ENCODE measurements around the gene CYP46A1.

The CYP46A1 gene

DNA sequence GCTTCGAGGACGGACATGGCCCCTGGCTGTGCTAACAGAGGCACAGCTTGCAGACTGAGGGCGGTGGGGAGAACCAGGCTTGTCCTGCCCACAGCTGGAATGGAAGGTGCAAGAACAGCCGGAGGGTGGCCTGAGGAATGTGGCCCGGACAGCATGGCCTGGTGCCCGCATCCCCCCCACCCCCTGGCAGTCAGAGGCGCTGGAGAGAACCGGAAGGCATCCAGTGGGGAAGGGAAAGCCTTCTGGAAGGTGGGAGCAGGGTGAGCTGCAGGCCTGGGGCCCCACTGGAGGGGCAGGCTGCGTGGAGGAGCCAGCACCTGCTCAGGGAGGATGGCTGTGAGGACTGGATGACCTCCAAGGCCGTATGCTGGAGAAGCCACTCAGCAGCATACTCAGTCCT lies 8.1 kb upstream of the CYP46A1 start:
- H3K9me3 ChIP-seq (ENCODE audit: insufficient read depth, low read depth, low read length) = peaks cover 15% of the 10 kb centered on the region
- no peak overlapping the region for H3K9ac ChIP-seq (ENCODE audit: low read depth, low read length)
- H3K4me3 ChIP-seq (ENCODE audit: low read length) = no peak overlapping the region
- 82% methylated on average over 10 of the region's 10 CpGs for WGBS
- no peaks in the 10 kb centered on the region for H3K27me3 ChIP-seq (ENCODE audit: insufficient read depth, low read length)
- H3K36me3 ChIP-seq (ENCODE audit: insufficient read depth, low read length) = no peaks in the 10 kb centered on the region
- H3K4me1 ChIP-seq (ENCODE audit: insufficient read depth, low read length) = peaks cover 22% of the 10 kb centered on the region
- no peak overlapping the region for H3K27ac ChIP-seq (ENCODE audit: low read depth, low read length)

DNA sequence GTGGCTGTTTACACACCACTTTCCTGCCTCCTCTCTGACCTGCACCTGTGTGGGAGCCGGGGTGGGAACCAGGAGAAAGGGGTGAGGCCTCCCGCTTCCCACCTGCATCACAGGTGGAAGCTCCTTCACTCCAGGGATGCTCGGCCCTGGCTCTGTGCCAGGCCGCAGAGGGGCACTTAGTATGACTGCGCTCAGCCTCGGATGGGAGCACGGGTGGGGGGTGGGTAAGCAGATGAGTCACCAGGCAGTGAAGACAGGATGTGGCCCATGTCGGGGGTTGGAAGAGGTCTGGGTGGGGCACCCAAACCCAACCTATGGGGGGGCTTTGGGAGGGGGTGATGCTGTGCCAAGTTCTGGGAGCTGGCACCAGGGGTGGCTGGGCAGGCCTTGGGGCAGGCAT lies 7.4 kb upstream of the CYP46A1 start:
- H3K4me1 ChIP-seq (ENCODE audit: insufficient read depth, low read length) = peaks cover 14% of the 10 kb centered on the region
- WGBS = 87% methylated on average over 8 of the region's 8 CpGs
- no peaks in the 10 kb centered on the region for H3K36me3 ChIP-seq (ENCODE audit: insufficient read depth, low read length)
- peaks cover 15% of the 10 kb centered on the region for H3K9me3 ChIP-seq (ENCODE audit: insufficient read depth, low read depth, low read length)
- no peaks in the 10 kb centered on the region for H3K27me3 ChIP-seq (ENCODE audit: insufficient read depth, low read length)
- H3K4me3 ChIP-seq (ENCODE audit: low read length) = no peak overlapping the region
- H3K27ac ChIP-seq (ENCODE audit: low read depth, low read length) = no peak overlapping the region
- no peak overlapping the region for H3K9ac ChIP-seq (ENCODE audit: low read depth, low read length)

DNA sequence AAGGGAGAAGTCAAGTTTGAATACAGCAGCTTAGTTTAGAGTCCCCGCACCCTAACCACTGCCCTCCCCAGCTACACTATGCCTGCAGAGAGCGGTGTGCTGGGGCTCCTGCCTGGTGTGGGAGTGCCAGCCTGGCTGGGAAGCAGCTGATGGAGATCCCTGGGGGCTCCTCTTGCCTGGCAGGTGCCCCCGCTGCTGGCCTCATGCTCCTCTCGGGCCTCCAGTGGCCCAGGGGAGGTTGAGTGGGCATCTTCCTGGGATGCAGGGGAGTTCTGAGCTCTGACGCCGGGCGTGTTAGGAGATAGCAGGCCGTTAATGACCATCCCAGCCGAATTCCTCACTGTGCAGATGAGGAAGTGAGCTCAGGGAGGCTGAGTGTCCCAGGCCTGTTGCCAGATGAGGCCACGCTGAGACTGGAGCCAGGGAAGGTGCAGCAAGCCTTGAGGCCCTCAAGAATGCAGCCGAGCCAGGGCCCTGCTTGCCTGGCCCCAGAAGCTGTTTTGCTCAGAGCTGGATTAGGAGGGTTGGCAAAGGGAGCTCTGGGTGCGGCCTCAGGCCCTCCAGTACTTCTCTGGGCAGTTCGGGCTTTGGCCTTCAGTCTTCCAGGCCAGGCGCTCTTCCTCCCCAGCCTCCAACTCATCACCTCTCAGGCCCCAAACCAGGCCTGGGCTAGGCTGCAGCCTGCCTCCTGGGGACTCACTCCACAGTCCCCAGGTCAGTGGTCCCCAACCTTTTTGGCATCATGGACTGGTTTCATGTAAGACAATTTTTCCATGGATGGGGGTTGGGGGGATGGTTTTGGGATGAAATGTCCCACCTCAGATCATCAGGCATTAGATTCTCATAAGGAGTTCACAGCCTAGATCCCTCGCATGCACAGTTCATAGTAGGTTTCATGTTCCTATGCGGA lies 6.6 kb upstream of the CYP46A1 start:
- H3K27ac ChIP-seq (ENCODE audit: low read depth, low read length) = no peak overlapping the region
- no peaks in the 10 kb centered on the region for H3K36me3 ChIP-seq (ENCODE audit: insufficient read depth, low read length)
- no peak overlapping the region for H3K9ac ChIP-seq (ENCODE audit: low read depth, low read length)
- WGBS = 95% methylated on average over 16 of the region's 16 CpGs
- no peaks in the 10 kb centered on the region for H3K27me3 ChIP-seq (ENCODE audit: insufficient read depth, low read length)
- H3K9me3 ChIP-seq (ENCODE audit: insufficient read depth, low read depth, low read length) = peaks cover 15% of the 10 kb centered on the region
- H3K4me3 ChIP-seq (ENCODE audit: low read length) = no peak overlapping the region
- peaks cover 6% of the 10 kb centered on the region; the same call in 1 of the 2 replicates for H3K4me1 ChIP-seq (ENCODE audit: insufficient read depth, low read length)

DNA sequence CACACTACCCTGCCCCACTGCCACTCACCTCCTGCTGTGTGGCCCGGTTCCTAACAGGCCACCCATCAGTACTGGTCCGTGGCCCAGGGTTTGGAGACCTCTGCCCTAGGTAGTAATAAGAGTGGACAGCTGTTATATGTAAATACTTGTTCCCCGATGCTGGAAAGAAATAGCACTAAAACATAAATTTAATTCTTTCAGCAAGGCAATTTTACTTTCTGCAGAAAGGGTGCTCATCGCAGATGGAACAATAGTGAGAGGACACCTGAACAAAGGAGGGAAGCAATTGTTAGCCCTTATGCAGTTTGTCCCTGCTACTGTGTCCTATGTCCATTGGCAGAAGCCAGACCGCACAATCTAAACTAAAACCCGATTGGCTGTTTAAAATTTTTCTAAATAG lies 5.9 kb upstream of the CYP46A1 start:
- no peak overlapping the region for H3K4me3 ChIP-seq (ENCODE audit: low read length)
- peaks cover 15% of the 10 kb centered on the region for H3K9me3 ChIP-seq (ENCODE audit: insufficient read depth, low read depth, low read length)
- no peak overlapping the region for H3K9ac ChIP-seq (ENCODE audit: low read depth, low read length)
- no peaks in the 10 kb centered on the region for H3K27me3 ChIP-seq (ENCODE audit: insufficient read depth, low read length)
- no peaks in the 10 kb centered on the region for H3K36me3 ChIP-seq (ENCODE audit: insufficient read depth, low read length)
- H3K4me1 ChIP-seq (ENCODE audit: insufficient read depth, low read length) = no peaks in the 10 kb centered on the region
- 90% methylated on average over 5 of the region's 6 CpGs for WGBS
- H3K27ac ChIP-seq (ENCODE audit: low read depth, low read length) = no peak overlapping the region

DNA sequence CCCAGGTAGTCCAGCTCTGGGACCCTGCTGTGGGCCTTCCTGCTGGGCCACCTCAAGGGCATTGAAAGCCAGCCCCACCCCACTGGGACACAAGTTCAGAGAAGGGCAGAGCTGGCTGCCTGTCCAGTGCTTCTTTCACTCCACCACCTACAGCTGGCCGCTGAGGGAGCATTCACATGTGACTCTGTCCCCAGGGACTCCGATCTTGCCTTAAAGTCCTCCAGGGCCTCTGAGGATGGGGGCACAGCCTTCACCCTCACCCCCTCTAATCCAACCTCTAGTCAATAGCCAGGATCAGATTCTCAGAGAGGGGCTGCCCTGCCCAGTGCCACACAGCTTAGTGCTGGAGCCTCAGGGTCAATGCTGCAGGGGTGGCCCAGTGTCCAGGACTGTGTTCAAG lies 5.0 kb upstream of the CYP46A1 start:
- Histone ChIP-seq H3K27me3 (ENCODE audit: insufficient read depth, low read length) (no peaks in the 10 kb centered on the region), H3K36me3 (ENCODE audit: insufficient read depth, low read length) (no peaks in the 10 kb centered on the region), H3K9ac (ENCODE audit: low read depth, low read length) (no peak overlapping the region), H3K4me3 (ENCODE audit: low read length) (no peak overlapping the region), H3K27ac (ENCODE audit: low read depth, low read length) (no peak overlapping the region), H3K9me3 (ENCODE audit: insufficient read depth, low read depth, low read length) (peaks cover 15% of the 10 kb centered on the region), H3K4me1 (ENCODE audit: insufficient read depth, low read length) (no peaks in the 10 kb centered on the region)
- whole genome bisulfite sequencing = 88% methylated on average over 2 of the region's 2 CpGs

DNA sequence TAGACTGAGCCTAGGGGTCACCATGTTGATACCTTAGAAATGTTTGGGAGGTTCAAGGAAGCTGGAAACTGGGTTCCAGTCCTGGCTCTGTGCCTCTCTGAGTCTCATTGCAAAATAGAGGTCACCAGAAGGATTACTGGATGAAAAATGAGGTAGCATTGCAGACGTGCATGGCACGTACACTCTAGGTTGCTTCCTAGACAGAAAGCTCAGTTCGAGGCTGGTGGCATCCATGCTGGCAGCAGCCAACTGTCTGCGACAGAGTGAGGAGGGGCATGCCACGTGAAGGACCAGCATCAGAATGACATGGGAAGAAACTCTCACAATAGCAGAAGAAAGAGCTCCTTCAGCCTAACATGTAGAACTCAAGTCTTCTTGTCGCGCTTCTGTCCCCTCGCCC lies 4.6 kb upstream of the CYP46A1 start:
- H3K27me3 ChIP-seq (ENCODE audit: insufficient read depth, low read length) = no peaks in the 10 kb centered on the region
- no peaks in the 10 kb centered on the region for H3K36me3 ChIP-seq (ENCODE audit: insufficient read depth, low read length)
- WGBS = 94% methylated on average over 8 of the region's 8 CpGs
- peaks cover 15% of the 10 kb centered on the region for H3K9me3 ChIP-seq (ENCODE audit: insufficient read depth, low read depth, low read length)
- H3K9ac ChIP-seq (ENCODE audit: low read depth, low read length) = no peak overlapping the region
- no peak overlapping the region for H3K27ac ChIP-seq (ENCODE audit: low read depth, low read length)
- no peak overlapping the region for H3K4me3 ChIP-seq (ENCODE audit: low read length)
- H3K4me1 ChIP-seq (ENCODE audit: insufficient read depth, low read length) = no peaks in the 10 kb centered on the region

DNA sequence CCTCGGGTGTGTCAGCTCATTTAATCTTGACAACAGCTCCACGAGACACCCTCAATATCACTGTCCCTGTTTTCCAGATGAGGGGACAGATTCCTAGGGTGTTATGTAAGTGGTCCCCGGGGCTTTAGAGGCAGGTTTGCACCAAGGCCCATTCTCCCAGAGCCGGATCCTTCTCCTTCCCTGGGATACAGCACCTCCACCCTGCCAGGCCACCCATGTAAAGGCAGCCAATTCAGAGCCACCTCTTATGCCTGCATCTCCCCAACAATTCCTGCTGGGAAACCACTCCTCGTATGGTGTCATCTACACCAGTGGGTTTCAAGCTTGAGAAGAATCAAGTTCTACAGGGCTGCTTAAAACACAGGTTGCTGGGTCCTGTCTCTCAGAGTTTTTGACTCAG lies 4.1 kb upstream of the CYP46A1 start:
- Histone ChIP-seq H3K9ac (ENCODE audit: low read depth, low read length) (no peak overlapping the region), H3K4me3 (ENCODE audit: low read length) (no peak overlapping the region), H3K9me3 (ENCODE audit: insufficient read depth, low read depth, low read length) (peaks cover 15% of the 10 kb centered on the region), H3K27me3 (ENCODE audit: insufficient read depth, low read length) (no peaks in the 10 kb centered on the region), H3K36me3 (ENCODE audit: insufficient read depth, low read length) (no peaks in the 10 kb centered on the region), H3K4me1 (ENCODE audit: insufficient read depth, low read length) (no peaks in the 10 kb centered on the region), H3K27ac (ENCODE audit: low read depth, low read length) (no peak overlapping the region)
- 94% methylated on average over 5 of the region's 5 CpGs for WGBS

DNA sequence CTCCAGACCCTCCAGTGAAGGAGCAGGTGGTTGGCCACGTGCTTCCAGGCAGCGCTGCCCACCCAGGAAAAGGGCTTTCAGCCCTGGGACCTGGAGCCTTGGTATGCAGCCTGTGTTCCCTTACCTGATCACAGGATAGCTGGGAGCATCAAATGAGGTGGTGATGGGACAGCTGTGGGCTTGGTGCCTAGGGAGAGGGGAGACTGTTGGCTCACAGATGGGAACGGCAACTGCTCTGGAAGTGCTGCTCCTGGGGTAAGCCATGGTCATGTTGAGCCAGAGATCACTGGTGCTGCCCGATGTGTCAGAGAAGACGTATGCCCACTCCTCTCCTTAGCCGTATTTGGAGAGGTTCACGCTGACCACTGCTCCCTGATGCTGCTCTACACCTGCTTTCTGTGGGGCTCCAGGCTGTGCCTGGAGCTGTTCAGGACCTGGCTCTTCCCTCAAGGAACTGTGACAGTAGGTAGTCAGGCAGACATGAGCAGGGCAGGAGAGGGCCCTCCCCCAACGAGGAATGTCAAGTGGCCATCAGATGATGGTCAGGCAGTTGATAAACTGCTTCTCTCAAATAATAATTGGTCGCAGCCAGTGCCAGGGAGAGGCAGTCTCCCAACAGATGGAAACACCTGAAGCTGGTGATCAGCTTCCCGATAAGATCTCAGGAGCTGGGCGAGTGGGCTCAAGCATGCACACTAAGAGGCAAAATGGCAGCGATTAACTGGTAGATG lies 2.8 kb upstream of the CYP46A1 start:
- no peak overlapping the region for H3K27ac ChIP-seq (ENCODE audit: low read depth, low read length)
- no peak overlapping the region for H3K9ac ChIP-seq (ENCODE audit: low read depth, low read length)
- peaks cover 15% of the 10 kb centered on the region for H3K9me3 ChIP-seq (ENCODE audit: insufficient read depth, low read depth, low read length)
- no peaks in the 10 kb centered on the region for H3K4me1 ChIP-seq (ENCODE audit: insufficient read depth, low read length)
- 93% methylated on average over 12 of the region's 12 CpGs for WGBS
- H3K27me3 ChIP-seq (ENCODE audit: insufficient read depth, low read length) = no peaks in the 10 kb centered on the region; the same call in 1 of the 2 replicates
- no peaks in the 10 kb centered on the region for H3K36me3 ChIP-seq (ENCODE audit: insufficient read depth, low read length)
- H3K4me3 ChIP-seq (ENCODE audit: low read length) = no peak overlapping the region

DNA sequence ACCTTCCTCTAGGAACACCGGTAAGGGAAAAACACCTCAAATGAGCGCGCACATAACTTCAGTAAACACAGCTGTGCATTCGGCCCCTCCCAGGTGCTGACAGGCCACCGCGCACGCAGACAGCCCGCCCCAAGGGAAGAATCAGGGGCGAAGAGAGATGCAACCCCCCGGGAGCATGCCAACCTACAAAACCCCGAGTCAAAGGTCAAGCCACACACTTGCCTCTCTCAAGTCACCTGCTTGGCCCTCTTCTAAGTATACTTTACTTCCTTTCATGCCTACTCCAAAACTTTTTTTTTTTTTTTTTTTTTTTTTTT lies 2.3 kb upstream of the CYP46A1 start:
- WGBS = 95% methylated on average over 11 of the region's 11 CpGs
- H3K27me3 ChIP-seq (ENCODE audit: insufficient read depth, low read length) = no peaks in the 10 kb centered on the region; the same call in 1 of the 2 replicates
- H3K27ac ChIP-seq (ENCODE audit: low read depth, low read length) = no peak overlapping the region
- peaks cover 15% of the 10 kb centered on the region for H3K9me3 ChIP-seq (ENCODE audit: insufficient read depth, low read depth, low read length)
- H3K4me1 ChIP-seq (ENCODE audit: insufficient read depth, low read length) = no peaks in the 10 kb centered on the region
- H3K36me3 ChIP-seq (ENCODE audit: insufficient read depth, low read length) = no peaks in the 10 kb centered on the region
- H3K4me3 ChIP-seq (ENCODE audit: low read length) = no peak overlapping the region
- no peak overlapping the region for H3K9ac ChIP-seq (ENCODE audit: low read depth, low read length)

DNA sequence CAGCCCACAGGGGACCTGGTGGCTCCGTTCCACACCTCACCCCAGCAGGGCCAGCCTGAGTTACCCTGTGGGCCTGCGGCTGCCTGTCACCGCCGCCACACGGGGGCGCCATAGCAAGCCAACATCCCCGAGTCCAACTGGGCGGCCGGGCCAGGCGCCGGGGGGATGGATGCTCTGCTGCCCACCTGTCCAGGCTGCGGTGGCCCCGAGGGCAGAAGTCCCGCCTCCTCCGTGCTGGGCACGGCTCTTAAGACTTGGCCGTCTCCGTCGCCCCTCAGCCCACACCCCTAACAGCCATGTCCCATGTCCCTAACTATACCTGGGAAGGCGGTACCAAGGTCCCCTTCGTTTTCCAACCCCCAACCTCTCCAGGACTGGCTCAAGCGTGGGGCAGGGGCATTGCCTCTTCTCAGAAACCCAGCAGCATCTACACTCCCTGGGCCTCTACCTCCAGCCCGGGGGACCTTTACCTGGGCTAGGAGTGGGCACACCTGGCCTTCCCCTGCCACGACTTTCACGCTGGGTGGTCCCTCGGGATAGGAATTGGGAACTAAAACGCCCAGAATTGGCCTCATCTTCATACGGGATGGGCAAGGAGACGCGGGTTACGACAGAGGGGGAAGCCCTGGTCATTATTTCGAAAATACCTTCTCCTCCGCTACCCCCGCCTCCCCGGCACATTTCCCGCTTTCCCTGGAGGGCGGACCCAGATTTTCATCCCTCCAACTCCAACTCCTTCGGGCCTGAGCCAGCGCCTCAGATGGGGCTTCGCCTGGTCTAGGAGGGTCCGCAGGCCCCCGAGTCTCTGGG lies 1.1 kb upstream of the CYP46A1 start:
- Histone ChIP-seq H3K36me3 (ENCODE audit: insufficient read depth, low read length) (no peaks in the 10 kb centered on the region), H3K9me3 (ENCODE audit: insufficient read depth, low read depth, low read length) (peaks cover 9% of the 10 kb centered on the region), H3K27ac (ENCODE audit: low read depth, low read length) (peak overlapping the region; percentile 81), H3K27me3 (ENCODE audit: insufficient read depth, low read length) (no peaks in the 10 kb centered on the region; the same call in 1 of the 2 replicates), H3K4me3 (ENCODE audit: low read length) (peak overlapping the region; percentile 95), H3K4me1 (ENCODE audit: insufficient read depth, low read length) (peaks cover 2% of the 10 kb centered on the region; the same call in 1 of the 2 replicates), H3K9ac (ENCODE audit: low read depth, low read length) (peak overlapping the region; percentile 89)
- 2% methylated on average over 42 of the region's 42 CpGs for WGBS
